NCI-H1417 treated with DMSO at 0.1 percent for 48 hours (cell line): ENCODE data around the gene RTP4.

Experiments
- DNase-seq: peaks from one replicate; lab custom pipeline; 2025; lab: John Stamatoyannopoulos, UW

The RTP4 gene, protein sequence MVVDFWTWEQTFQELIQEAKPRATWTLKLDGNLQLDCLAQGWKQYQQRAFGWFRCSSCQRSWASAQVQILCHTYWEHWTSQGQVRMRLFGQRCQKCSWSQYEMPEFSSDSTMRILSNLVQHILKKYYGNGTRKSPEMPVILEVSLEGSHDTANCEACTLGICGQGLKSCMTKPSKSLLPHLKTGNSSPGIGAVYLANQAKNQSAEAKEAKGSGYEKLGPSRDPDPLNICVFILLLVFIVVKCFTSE

GRCh38 chr3:187368251-187369088 is at the start of gene RTP4:
TSS of gene RTP4 (plus strand) at chr3:187368385. CDS start at chr3:187368442, 57 bp downstream.
- DNase-seq, result no peak

DNA sequence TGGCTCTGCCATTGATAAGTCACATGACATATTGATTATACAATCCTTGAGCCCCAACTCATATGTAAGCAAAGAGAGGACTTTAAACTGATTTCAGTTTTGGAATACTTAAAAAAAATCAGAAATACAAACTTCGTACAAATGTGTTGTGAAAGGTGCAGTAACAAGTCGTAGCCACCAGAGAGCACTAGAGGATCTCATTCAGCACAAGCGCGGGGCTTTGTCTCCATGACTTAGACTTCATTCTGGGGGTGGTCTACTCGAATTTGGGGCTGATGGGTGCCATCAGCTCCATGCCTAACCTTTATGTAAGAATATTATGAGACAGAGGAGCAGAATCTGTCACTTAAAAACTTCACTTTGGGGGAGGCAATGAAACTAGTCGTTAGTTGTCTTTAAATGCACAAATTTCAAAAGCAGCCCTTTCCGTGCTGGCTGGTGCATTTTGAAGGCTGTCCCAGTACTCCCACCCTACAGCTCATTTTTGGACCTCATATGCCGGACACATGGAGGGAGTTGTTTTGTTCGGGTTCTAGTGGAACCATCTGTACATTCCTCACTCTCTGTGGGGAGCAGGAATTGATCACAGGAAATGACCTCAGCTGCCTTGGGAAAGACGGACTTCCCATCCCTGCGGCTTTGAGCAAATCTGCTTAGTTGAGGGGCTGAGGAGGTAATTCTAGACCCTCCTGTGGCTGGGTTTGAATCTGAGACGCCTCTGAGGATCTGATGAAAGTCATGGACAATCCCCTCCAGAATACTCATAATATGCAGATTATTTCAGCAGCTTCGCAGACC is 49.2 kb upstream of the RTP4 start:
- DNase-seq, result no peak

- DNase-seq, result no peak
Observed at GRCh38 chr3:187319699-187320302, 48.4 kb upstream of the RTP4 start.

DNA sequence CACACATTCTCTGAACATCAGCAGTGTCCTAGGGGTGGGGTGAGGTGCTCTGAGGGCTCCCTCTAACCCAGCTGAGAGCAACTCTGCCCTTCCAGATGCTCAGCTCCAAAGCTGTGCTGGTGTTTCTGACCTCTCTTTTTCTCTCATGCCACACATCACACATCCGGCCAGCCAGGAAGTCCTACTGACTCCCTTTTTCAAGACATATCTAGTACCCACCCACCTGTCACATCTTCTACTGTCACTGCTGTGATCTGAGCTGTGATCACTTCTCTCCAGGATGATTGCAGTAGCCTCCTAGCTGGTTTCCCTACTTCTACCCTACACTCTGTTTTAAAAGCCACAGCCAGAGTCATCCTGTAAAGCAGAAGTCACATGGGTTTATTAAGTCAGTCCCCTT is 46.4 kb upstream of the RTP4 start:
- DNase-seq, result no peak

DNA sequence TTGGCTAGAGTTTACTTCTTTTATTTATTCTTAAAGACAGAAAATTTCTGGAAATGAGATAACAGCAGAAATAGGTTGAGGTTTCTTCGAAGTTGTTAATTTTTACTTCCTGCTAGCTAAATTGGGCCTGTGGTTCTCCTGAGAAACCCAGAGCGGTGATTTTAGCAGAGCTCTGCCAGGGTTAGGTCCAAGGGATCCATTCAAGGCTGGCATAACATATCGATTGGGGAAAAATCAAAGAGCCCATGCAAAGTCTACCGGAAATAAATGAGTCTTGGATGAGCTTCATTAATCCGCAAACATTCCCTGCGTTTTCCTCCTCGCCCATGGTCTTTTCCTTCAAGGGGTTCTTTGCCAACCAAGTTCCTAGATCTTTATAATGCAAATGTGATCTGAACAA is 45.9 kb upstream of the RTP4 start:
- no peak for DNase-seq

- DNase-seq, result no peak
Observed at GRCh38 chr3:187323091-187323490, 45.1 kb upstream of the RTP4 start.

GRCh38 chr3:187325632-187326031 is 42.6 kb upstream of the RTP4 start:
- no peak for DNase-seq

DNA sequence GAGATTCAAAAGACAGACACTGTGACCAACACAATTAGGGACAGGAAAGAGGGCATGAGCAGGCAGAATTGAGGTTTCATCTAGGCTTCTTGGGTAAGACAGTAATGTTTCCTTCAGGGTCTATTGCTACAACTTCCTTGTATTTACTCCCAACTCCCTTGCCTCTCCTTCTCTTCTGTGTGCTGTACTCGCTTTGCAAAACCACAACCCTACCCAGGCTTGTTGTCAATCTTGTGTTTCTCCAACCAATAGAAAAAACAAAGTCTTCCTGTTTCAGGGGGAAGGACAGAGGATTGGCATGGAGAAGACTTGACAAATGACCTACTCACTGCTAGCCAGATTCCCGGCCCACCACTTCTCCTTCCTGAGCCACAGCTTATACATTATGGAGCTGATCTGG is 40.3 kb upstream of the RTP4 start:
- no peak for DNase-seq

- DNase-seq, result no peak
Observed at GRCh38 chr3:187328691-187329090, 39.5 kb upstream of the RTP4 start.

DNA sequence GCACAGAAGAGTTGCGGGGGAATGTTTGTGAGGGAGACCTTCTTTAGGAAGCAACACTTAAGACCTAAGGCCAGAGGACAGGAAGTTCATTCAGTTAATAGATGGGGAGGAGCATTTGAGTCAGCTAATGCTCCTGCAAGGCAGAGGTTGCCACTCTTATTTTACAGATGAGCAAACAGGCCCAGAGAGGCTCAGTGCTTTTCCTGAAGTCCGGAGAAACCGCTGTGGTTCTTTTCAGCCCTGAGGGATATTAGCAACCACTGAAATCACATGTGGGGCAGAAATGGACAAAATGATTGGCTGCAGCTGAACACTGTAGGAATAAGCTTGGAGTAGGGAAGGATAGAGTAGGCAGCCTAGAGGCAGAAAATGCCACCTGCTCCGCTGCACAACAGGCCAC is 33.3 kb upstream of the RTP4 start:
- DNase-seq, result no peak

DNA sequence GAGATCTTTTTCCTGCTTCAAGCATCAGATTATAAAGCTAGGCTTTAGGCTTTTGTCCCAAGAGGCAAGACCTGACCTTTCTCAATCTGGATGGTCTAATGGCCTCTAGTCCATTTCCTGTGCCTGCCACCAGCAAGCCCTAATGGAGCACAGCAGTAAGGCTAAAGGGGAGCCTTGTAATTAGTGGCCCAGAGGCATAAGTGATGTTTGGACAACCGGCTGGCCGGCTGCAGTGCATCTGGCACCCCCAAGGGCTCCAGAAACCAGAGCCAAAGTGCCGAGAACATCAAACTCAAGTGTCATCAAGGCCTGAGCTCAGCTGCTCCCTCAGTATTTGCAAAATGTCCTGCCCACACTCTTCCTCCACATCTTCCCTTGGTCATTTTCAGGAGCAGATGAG is 31.9 kb upstream of the RTP4 start:
- DNase-seq, result no peak

- DNase-seq, result no peak
Observed at GRCh38 chr3:187340578-187340977, 27.6 kb upstream of the RTP4 start.

GRCh38 chr3:187342255-187342654 is 25.9 kb upstream of the RTP4 start:
- no peak for DNase-seq

DNA sequence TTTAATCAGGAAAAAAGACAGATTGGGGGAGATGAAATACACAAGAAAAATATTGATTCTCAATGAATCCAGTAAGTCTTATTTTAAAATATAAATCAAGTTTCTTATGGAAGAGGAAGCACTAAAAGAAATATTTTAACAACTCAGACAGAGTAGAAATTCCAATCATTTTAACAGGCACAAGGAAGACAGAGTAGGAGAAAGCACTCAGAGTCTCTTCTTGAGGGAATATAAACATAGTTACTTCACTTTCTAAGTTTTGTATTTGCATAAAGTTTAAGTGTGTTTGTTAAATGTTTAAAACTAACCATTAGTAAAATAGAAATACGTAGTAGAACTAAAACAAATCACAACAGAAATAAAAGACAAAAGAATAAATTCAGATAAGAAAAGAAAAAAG is 24.5 kb upstream of the RTP4 start:
- DNase-seq, result no peak

DNA sequence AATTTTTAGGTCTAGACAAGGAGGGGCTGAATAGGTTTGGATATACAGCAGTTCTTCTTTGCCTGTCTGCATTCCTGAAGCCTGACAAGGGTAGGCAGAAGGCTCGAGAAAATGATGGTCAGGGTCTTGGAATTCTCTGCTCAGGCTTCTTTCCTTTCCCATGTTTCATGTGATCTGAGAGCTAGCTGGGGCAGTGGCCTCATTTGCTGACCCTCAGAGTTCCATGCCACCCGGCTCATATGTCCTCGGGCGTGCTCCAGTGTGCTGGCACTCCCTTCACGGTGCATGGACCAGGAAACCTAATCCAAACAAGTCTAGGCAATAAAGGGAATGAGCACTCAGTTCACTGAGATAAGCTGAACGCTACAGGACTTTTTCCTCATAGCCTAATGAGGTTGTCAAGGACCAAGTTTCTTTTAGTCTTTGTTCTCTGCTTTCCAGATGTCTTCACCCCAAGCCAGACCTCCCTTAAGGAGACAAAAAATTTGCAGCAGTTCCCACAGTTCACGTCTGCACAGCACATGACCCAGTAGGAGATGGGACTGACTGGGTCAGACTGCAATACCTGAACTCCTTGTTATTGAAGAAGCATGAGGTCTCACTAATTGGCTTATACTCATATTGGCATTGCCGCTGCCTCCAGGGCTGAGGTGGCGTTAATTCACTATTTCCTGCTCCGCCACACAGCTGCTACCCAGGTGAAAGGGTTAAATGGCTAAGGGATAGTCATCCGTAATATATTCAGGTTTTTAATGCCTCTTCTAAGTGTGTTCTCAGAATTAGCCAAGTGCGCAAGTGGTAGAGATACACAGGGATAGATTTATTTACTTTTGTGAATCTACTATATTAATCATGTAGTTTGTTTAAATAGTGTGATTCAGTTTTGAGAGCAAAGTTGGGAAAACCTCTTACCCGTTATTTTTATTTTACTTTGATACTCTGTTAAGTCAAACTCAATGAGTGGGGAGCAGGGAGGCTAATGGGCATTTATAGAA is 15.3 kb upstream of the RTP4 start:
- DNase-seq, result no peak

- DNase-seq, result no peak
Observed at GRCh38 chr3:187358068-187358467, 10.1 kb upstream of the RTP4 start.

DNA sequence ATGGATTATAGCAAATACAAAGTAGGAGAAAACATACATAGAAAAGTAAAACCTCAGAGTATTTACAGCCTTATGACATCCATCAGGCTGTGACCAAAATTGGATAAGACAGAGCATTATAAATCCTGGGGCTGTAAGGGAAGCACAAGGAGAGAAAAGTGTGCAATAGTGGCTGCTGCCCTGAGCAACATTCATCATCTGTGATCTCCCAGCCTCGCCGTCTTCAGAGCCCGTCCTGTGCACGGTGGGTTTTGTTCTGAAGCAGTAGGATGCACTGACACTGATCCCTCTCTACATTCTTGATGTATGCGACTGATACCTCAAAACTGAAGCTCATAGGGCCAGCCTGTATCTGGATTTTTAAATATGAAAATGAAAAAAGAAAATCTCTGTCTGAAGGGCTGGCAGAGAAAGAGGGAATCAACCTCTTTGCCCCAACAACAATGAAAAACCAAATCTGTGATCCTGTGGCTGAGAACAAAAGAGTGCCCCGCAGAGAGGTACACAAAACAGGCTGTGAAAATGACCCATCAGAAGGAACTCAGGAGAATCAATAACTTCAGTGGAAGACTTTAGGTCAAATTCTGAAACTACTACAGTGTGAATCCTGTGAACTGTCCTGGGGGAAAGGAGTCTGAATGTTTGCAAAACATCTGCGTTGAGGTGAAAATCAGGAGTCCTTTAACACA is 8.2 kb upstream of the RTP4 start:
- no peak for DNase-seq

GRCh38 chr3:187360596-187360995 is 7.6 kb upstream of the RTP4 start:
- no peak for DNase-seq

DNA sequence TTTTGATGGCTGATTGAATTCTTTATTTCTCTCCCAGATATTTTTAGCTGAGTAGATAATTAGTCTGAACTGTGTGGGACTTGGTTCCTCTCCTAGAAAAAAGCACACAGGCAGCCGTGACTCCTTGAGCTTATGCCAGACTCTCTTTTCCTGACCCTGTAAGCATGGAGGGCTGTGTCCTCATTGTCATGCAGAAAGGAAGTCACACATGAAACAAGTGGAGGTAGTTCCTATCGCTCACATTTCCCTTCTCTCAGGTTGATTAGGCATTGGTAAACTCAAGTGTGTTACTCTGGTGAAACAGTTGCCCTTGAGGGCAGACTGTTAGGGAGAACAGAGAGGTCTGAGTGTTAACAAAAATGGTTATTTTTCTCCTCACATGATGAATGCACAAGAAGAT is 6.3 kb upstream of the RTP4 start:
- DNase-seq, result no peak

GRCh38 chr3:187367561-187368103 is 553 bp upstream of the RTP4 start:
- no peak for DNase-seq
